HEK293T (cell line): ENCODE data around the gene PLPPR1.

Experiments used
- ELF4 ChIP-seq: fragments of 450-650 bp; IDR thresholded peaks from 2 replicates; pipeline ENCODE4 v1.6.1; 2017; ENCODE audit warnings: antibody characterized with exemption
- FOXK2 ChIP-seq: fragments of 450-650 bp; IDR thresholded peaks from 2 replicates; pipeline ENCODE4 v1.6.1; 2016; ENCODE audit warnings: mild to moderate bottlenecking
- FOXM1 ChIP-seq: fragments of 450-650 bp; IDR thresholded peaks from 2 replicates; pipeline ENCODE4 v1.6.1; 2017; ENCODE audit warnings: mild to moderate bottlenecking, borderline replicate concordance
- LEF1 ChIP-seq: fragments of 450-650 bp; IDR thresholded peaks from 2 replicates; pipeline ENCODE4 v1.6.1; 2017; ENCODE audit warnings: mild to moderate bottlenecking, borderline replicate concordance
- PKNOX1 ChIP-seq: fragments of 450-650 bp; IDR thresholded peaks from 2 replicates; pipeline ENCODE4 v1.6.1; 2016
- SUZ12 ChIP-seq: fragments of 450-650 bp; IDR thresholded peaks from 2 replicates; pipeline ENCODE4 v1.6.1; 2016; ENCODE audit warnings: mild to moderate bottlenecking
- ZNF384 ChIP-seq: fragments of 450-650 bp; IDR thresholded peaks from 2 replicates; pipeline ENCODE4 v1.6.1; 2016

- TF ChIP-seq ELF4 (no peak), ZNF384 (no peak), FOXM1 (no peak), LEF1 (no peak), FOXK2 (no peak), PKNOX1 (no peak), SUZ12 (no peak)
These were observed 147.9 kb downstream of the PLPPR1 start for GRCh38 chr9:101176384-101176783.
